HepG2 (cell line): ENCODE results near the gene ZFAND2B. TPM values are rescaled to one million over a fixed set of nuclear protein-coding genes. Genes with fewer than 3 reads are reported as not detected.

Experiments
- ATAC-seq: fragments of 200-7000 bp; cut with Tn5 transposase; 3 replicates; pipeline ENCODE4 v1.9.1; 2020; ENCODE audit warnings: mild to moderate bottlenecking, moderate library complexity
- BruUV-seq: library from RNA; stranded (reverse); fragments of 400-500 nt; replicated peaks from 2 replicates; lab custom pipeline; 2021; lab: Mats Ljungman, UMichigan
- CTCF ChIA-PET: fragments of 300-600 bp; formaldehyde crosslinking; extraction: SDS; loops from one replicate; lab custom pipeline; 2021; ENCODE audit warnings: low total read pairs, inconsistent platforms, low intra/inter-chr PET ratio; lab: Yijun Ruan, JAX
- POLR2A ChIA-PET: fragments of 350-600 bp; sonication (Branson Sonifier 250); formaldehyde crosslinking; loops from one replicate; lab custom pipeline; 2020; ENCODE audit warnings: antibody characterized with exemption, inconsistent platforms; lab: Yijun Ruan, JAX
- DNase-seq: peaks from one replicate; pipeline ENCODE4 v3.0.0-alpha.2; 2015; ENCODE audit warnings: low spot score
- FAIRE-seq: peaks from 3 replicates; lab custom pipeline; 2011; peaks lifted over from hg19 to GRCh38; lab: Jason Lieb, UNC
- H2AFZ ChIP-seq: one replicate; pipeline ENCODE4 v1.6.1; 2011; ENCODE audit warnings: low read length, inconsistent platforms
- H3K27ac ChIP-seq: fragments of 300-600 bp; 3 replicates; pipeline ENCODE4 v1.8.0; 2011; ENCODE audit warnings: mixed run types, mild to moderate bottlenecking, mixed read lengths, low read length, inconsistent platforms; ENCODE audit not compliant: insufficient read depth; ENCODE audit errors: extremely low read length
- H3K27me3 ChIP-seq, 2 experiments: fragments of 200-600 bp in 1 of 2; 2 replicates in 1 of 2; 3 replicates in 1 of 2; pipeline versions ENCODE4 v1.6.0 to v1.8.0; 2011; ENCODE audit warnings: low read length in 2 of 2, mild to moderate bottlenecking in 2 of 2, moderate library complexity in 2 of 2, inconsistent platforms in 1 of 2; ENCODE audit not compliant: insufficient read depth in 2 of 2, control insufficient read depth in 1 of 2
- H3K36me3 ChIP-seq, 2 experiments: fragments of 200-600 bp in 1 of 2; replicated peaks in 1 of 2; 2 replicates in 1 of 2; 3 replicates in 1 of 2; pipeline versions ENCODE4 v1.5.1 to v1.8.0; 2011; ENCODE audit warnings: low read length in 2 of 2, inconsistent platforms in 1 of 2; ENCODE audit not compliant: insufficient read depth in 2 of 2, control insufficient read depth in 1 of 2
- H3K4me1 ChIP-seq: 2 replicates; pipeline ENCODE4 v1.5.1; 2012; ENCODE audit warnings: low read length, inconsistent platforms; ENCODE audit not compliant: insufficient read depth
- H3K4me2 ChIP-seq: 2 replicates; pipeline ENCODE4 v1.6.0; 2011; ENCODE audit warnings: low read depth, low read length, inconsistent platforms
- H3K4me3 ChIP-seq, 3 experiments: fragments of 200-600 bp in 1 of 3; sonication (generic), shearing (Covaris generic) in 1 of 3; replicated peaks in 1 of 3; 2 replicates each; pipeline ENCODE4 v1.5.1; 2011 to 2016; ENCODE audit warnings: low read length in 3 of 3, inconsistent platforms in 2 of 3, low read depth in 2 of 3, mild to moderate bottlenecking in 2 of 3, control low read depth in 1 of 3, mixed read lengths in 1 of 3; ENCODE audit not compliant: insufficient read depth in 1 of 3
- H3K79me2 ChIP-seq: one replicate; pipeline ENCODE4 v1.6.1; 2011; ENCODE audit warnings: low read length, inconsistent platforms; ENCODE audit not compliant: insufficient read depth
- H3K9ac ChIP-seq: 2 replicates; pipeline ENCODE4 v1.6.0; 2011; ENCODE audit warnings: mild to moderate bottlenecking, low read depth, low read length, inconsistent platforms; ENCODE audit not compliant: insufficient read depth
- H3K9me3 ChIP-seq: 2 replicates; pipeline ENCODE4 v1.5.1; 2012; ENCODE audit warnings: mild to moderate bottlenecking, low read length
- H4K20me1 ChIP-seq: 2 replicates; pipeline ENCODE4 v1.6.0; 2011; ENCODE audit warnings: inconsistent platforms, mild to moderate bottlenecking, low read length, moderate library complexity; ENCODE audit not compliant: insufficient read depth
- CREM ChIP-seq, 2 experiments: sonication (generic) in 1 of 2; formaldehyde crosslinking in 1 of 2; IDR thresholded peaks; 2 replicates each; pipeline versions ENCODE4 v1.4.0 to v1.6.1; 2016 to 2020; ENCODE audit warnings: antibody characterized with exemption in 1 of 2, mild to moderate bottlenecking in 1 of 2, missing genetic modification reagents in 1 of 2
- KDM6A ChIP-seq: IDR thresholded peaks from 2 replicates; pipeline ENCODE4 v1.6.1; 2016; ENCODE audit warnings: low read depth
- KMT2A ChIP-seq: sonication (generic); formaldehyde crosslinking; IDR thresholded peaks from 2 replicates; pipeline ENCODE4 v1.4.0; 2020; ENCODE audit warnings: missing genetic modification reagents
- NPAS2 ChIP-seq: sonication (generic); formaldehyde crosslinking; IDR thresholded peaks from 2 replicates; pipeline ENCODE4 v1.8.0; 2022; ENCODE audit warnings: mild to moderate bottlenecking, missing genetic modification reagents, borderline replicate concordance
- NR1H2 ChIP-seq: sonication (generic); formaldehyde crosslinking; IDR thresholded peaks from 2 replicates; pipeline ENCODE4 v1.8.1; 2022; ENCODE audit warnings: low read depth, missing genetic modification reagents, borderline replicate concordance
- PLRG1 ChIP-seq: fragments of 450-650 bp; conservative IDR thresholded peaks from 2 replicates; pipeline ENCODE4 v1.6.1; 2016
- SALL1 ChIP-seq: sonication (generic); formaldehyde crosslinking; IDR thresholded peaks from 2 replicates; pipeline ENCODE4 v1.8.0; 2022; ENCODE audit warnings: mild to moderate bottlenecking, missing genetic modification reagents
- SMARCE1 ChIP-seq: fragments of 450-650 bp; IDR thresholded peaks from 2 replicates; pipeline ENCODE4 v1.6.1; 2017; ENCODE audit warnings: borderline replicate concordance
- TBX2 ChIP-seq: sonication (generic); formaldehyde crosslinking; IDR thresholded peaks from 2 replicates; pipeline ENCODE4 v1.5.0; 2020; ENCODE audit warnings: missing genetic modification reagents, mild to moderate bottlenecking, borderline replicate concordance
- ZNF160 ChIP-seq: sonication (generic); formaldehyde crosslinking; IDR thresholded peaks from 2 replicates; pipeline ENCODE4 v1.8.0; 2022; ENCODE audit warnings: mild to moderate bottlenecking, inconsistent platforms, missing genetic modification reagents
- ZNF33B ChIP-seq: sonication (generic); formaldehyde crosslinking; IDR thresholded peaks from 2 replicates; pipeline ENCODE4 v1.5.1; 2020; ENCODE audit warnings: mild to moderate bottlenecking, missing genetic modification reagents
- ZNF549 ChIP-seq: sonication (generic); formaldehyde crosslinking; IDR thresholded peaks from 2 replicates; pipeline ENCODE4 v1.5.0; 2020; ENCODE audit warnings: missing genetic modification reagents
- WGBS: methylation state at CpG from one replicate; pipeline ENCODE4 v1.1.6; 2017; ENCODE audit warnings: low lambda C conversion rate; 5-methylcytosine and 5-hydroxymethylcytosine counted together
- in situ Hi-C: cut with HindIII; loops from 2 replicates; pipeline ENCODE4 v1.10.0; 2017; ENCODE audit warnings: low pct_unique_long_range_greater_than_20kb; ENCODE audit not compliant: extremely low pct_ligation_motif_present
- intact Hi-C: fragments of 100-400 bp; cut with micrococcal nuclease; formaldehyde crosslinking; loops from one replicate; pipeline ENCODE4 v1.10.0; 2022; ENCODE audit not compliant: unreplicated experiment
- polyA plus RNA-seq, 8 experiments: library from polyadenylated mRNA; depleted of rRNA in 3 of 8; stranded (reverse) in 7 of 8; unstranded in 1 of 8; fragments of >200 nt; fragmentation: Illumina TruSeq in 4 of 8; extraction: Trizol in 4 of 8; gene quantifications; 2 replicates each; pipeline versions ENCODE4 v1.2.1 to v1.2.3, GENCODE V29; 2011 to 2016; ENCODE audit warnings: low read depth in 4 of 8, missing spikeins in 1 of 8, mixed read lengths in 1 of 8; ENCODE audit not compliant: insufficient read depth in 1 of 8
- total RNA-seq, 5 experiments: library from RNA; depleted of rRNA; stranded (reverse); fragments of >200 nt; fragmentation: Illumina TruSeq; extraction: Trizol; gene quantifications; 2 replicates each; pipeline ENCODE4 v1.2.3, GENCODE V29; 2016; ENCODE audit warnings: low read depth in 1 of 5
- TF ChIP-seq, protein P1 (sequence below): sonication (generic); formaldehyde crosslinking; IDR thresholded peaks from 2 replicates; pipeline ENCODE4 v1.8.0; 2022; ENCODE audit warnings: mild to moderate bottlenecking, missing genetic modification reagents, moderate library complexity
- TF ChIP-seq, protein P2 (sequence below): fragments of 450-650 bp; IDR thresholded peaks from 2 replicates; pipeline ENCODE4 v1.6.1; 2016

ZFAND2B gene
- total and polyA plus RNA-seq, 2 of the 13 experiments (the other 11 are each of a cell fraction or from before 2014, with no cell fraction given): 53.3 to 115 TPM

DNA sequence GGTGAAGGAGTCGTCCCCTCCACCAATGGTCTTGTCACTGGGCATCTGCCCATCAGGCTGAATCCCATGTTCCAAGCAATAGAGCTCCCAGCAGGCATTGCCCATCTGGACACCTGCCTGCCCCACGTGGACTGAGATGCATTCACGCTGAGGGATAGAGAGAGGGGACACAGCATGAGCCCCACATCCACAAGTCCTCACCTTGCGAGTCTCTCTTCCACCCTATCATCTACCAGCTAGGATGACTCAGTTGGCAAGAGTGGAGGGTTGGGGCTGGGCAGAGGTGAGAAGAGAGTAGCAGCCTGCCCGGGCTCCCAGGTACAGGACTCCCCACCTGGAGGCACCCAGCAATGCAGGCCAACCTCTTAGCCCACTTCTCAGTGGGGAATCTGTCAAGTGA, 45.5 kb downstream of the ZFAND2B start:
- no TSS peak for BruUV-seq

DNA sequence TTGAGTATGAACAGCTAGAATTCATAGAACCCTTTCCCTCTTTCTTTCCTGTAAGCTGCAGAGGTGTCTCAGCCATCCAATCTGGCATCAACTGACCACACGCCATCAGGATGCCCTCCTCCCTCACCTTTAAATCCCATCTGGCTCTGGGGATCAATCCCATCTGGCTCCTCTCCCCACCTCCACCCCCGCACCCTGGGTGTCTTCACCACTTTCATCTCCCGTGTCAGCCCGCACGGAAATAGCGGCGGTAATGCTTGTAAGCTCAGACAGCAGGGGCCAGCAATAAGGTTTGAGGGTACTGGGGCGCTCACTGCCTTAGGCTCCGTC, 46.0 kb downstream of the ZFAND2B start:
- FAIRE-seq (no peak), DNase-seq (no peak), ATAC-seq (no peak)
- H3K4me1 ChIP-seq: peaks cover 66% of the 10 kb centered on the region
- H3K9ac ChIP-seq: no peak overlapping the region
- CTCF ChIA-PET: interaction anchor here (0.6 kb wide), 1 partner anchor 41 kb away, joined by 3 read pairs; no protein-coding TSS in a partner anchor
- H2AFZ ChIP-seq: no peak overlapping the region
- intact Hi-C loops: no loop called here
- no TSS peak for BruUV-seq
- H3K36me3 ChIP-seq: peaks cover 1 to 9% of the 10 kb centered on the region in 2 experiments; a peak in 4 of 5 replicates
- H3K4me2 ChIP-seq: no peak overlapping the region
- H3K79me2 ChIP-seq: no peaks in the 10 kb centered on the region
- no peak overlapping the region for H3K27ac ChIP-seq
- H4K20me1 ChIP-seq: no peaks in the 10 kb centered on the region
- in situ Hi-C loops: no loop called here
- H3K9me3 ChIP-seq: no peaks in the 10 kb centered on the region
- H3K27me3 ChIP-seq: peaks cover 2 to 35% of the 10 kb centered on the region in 2 experiments; a peak in 4 of 5 replicates
- POLR2A ChIA-PET: interaction anchor here (1.6 to 5.7 kb wide), 3 partner anchors 26 to 300 kb away, joined by 3 to 73 read pairs (median 6); partner anchors contain the start of genes DNAJB2 and ZFAND2B
- WGBS: 80% methylated on average over 9 of the region's 9 CpGs
- H3K4me3 ChIP-seq: peak overlapping the region in 1 of 3 experiments; percentile 83; a peak in 1 of 6 replicates
- TF ChIP-seq NPAS2 (CRISPR knock-in tag) (no peak), ZNF549 (CRISPR knock-in tag) (no peak), SALL1 (CRISPR knock-in tag) (no peak), KDM6A (CRISPR knock-in tag) (no peak), CREM (IDR thresholded peaks at IDR 0.05) (no peak), CREM (CRISPR knock-in tag; IDR thresholded peaks at IDR 0.05) (no peak), KMT2A (CRISPR knock-in tag) (no peak), ZNF160 (no peak), NR1H2 (CRISPR knock-in tag) (no peak), PLRG1 (no peak), ZNF33B (CRISPR knock-in tag) (no peak), SMARCE1 (no peak)
- TF ChIP-seq, protein P1, sequence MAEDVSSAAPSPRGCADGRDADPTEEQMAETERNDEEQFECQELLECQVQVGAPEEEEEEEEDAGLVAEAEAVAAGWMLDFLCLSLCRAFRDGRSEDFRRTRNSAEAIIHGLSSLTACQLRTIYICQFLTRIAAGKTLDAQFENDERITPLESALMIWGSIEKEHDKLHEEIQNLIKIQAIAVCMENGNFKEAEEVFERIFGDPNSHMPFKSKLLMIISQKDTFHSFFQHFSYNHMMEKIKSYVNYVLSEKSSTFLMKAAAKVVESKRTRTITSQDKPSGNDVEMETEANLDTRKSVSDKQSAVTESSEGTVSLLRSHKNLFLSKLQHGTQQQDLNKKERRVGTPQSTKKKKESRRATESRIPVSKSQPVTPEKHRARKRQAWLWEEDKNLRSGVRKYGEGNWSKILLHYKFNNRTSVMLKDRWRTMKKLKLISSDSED: no peak

More for the DNA sequence above, 45.5 kb downstream of the ZFAND2B start:
- H3K9me3 ChIP-seq: no peaks in the 10 kb centered on the region
- in situ Hi-C loops: no loop called here
- H3K4me2 ChIP-seq: no peak overlapping the region
- CTCF ChIA-PET: interaction anchor here (0.6 kb wide), 1 partner anchor 40 kb away, joined by 3 read pairs; no protein-coding TSS in a partner anchor
- no peak overlapping the region for H3K27ac ChIP-seq
- TF ChIP-seq, protein P2, sequence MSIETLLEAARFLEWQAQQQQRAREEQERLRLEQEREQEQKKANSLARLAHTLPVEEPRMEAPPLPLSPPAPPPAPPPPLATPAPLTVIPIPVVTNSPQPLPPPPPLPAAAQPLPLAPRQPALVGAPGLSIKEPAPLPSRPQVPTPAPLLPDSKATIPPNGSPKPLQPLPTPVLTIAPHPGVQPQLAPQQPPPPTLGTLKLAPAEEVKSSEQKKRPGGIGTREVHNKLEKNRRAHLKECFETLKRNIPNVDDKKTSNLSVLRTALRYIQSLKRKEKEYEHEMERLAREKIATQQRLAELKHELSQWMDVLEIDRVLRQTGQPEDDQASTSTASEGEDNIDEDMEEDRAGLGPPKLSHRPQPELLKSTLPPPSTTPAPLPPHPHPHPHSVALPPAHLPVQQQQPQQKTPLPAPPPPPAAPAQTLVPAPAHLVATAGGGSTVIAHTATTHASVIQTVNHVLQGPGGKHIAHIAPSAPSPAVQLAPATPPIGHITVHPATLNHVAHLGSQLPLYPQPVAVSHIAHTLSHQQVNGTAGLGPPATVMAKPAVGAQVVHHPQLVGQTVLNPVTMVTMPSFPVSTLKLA: 0 out of 2 replicates have a peak, but pooled peaks have one; percentile 28
- no peak for TF ChIP-seq TBX2
- no peak overlapping the region for H2AFZ ChIP-seq
- H3K36me3 ChIP-seq: peaks cover 1 to 13% of the 10 kb centered on the region in 2 experiments; a peak in 4 of 5 replicates
- H3K4me1 ChIP-seq: peaks cover 71% of the 10 kb centered on the region
- WGBS: 77% methylated on average over 5 of the region's 5 CpGs
- no peak overlapping the region for H3K9ac ChIP-seq
- H3K27me3 ChIP-seq: peaks cover 2 to 35% of the 10 kb centered on the region in 2 experiments; a peak in 4 of 5 replicates
- POLR2A ChIA-PET: interaction anchor here (0.7 to 5.7 kb wide), 4 partner anchors 9 to 44 kb away, joined by 3 to 73 read pairs (median 4); partner anchors contain the start of genes DNAJB2 and ZFAND2B
- H4K20me1 ChIP-seq: no peaks in the 10 kb centered on the region
- no peak for DNase-seq
- ATAC-seq: no peak
- H3K4me3 ChIP-seq: no peak overlapping the region
- H3K79me2 ChIP-seq: no peaks in the 10 kb centered on the region
- intact Hi-C loops: no loop called here
- FAIRE-seq: no peak
